ENCODE results near the gene WDR86.

DNA sequence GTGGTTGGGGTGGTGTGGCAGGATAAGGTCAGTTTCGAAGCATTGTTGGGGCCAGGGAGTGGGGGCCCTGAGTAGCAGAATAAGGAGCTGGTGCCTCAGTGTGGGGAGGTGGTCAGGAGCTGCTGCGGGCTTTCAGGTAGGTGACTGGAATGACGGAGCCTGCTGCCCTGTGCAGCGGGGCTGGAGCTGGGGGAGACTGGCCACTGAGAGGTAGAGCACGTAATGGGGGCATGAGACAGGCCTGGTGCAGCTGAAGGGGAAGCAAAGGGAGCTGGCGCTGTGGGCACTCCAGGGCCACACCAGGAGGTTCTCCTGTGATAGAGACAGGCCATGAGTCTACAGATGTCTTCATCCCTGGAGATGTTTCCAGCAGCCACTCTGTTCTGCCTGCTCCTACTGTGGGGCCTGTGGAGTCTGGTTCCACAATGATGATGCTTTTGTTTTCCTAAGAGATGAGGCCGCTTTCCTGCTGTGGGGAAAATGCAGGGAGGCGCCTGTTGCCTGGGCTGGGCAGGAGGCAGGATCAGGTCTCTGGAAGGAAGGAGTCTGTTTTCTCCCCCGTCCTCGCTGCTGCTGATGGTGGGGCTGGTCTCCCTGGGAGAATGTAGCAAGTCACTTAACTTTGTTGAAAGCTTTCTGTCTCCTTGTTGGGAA, 37.1 kb downstream of the WDR86 start:
- TF ChIP-seq EZH2 (IDR thresholded peaks at IDR 0.05) (no peak), CTCF (IDR thresholded peaks at IDR 0.05 in 2 of 3, conservative IDR thresholded peaks at IDR 0.05 in 1 of 3; ENCODE audit: borderline replicate concordance in 1 of 3, insufficient read depth in 1 of 3, low read depth in 2 of 3, low read length in 2 of 3) (no peak), POLR2A (IDR thresholded peaks at IDR 0.05; ENCODE audit: borderline replicate concordance, extremely low read depth, insufficient read depth, insufficient read length) (no peak), SRF (IDR thresholded peaks at IDR 0.05; ENCODE audit: low read depth) (no peak), ATF3 (IDR thresholded peaks at IDR 0.05) (no peak), POLR2AphosphoS5 (IDR thresholded peaks at IDR 0.05; ENCODE audit: low read depth, low read length) (no peak), EZH2phosphoT487 (IDR thresholded peaks at IDR 0.05; ENCODE audit: borderline replicate concordance) (no peak), ZNF274 (IDR thresholded peaks at IDR 0.05; ENCODE audit: low read depth, low read length) (no peak), SP1 (IDR thresholded peaks at IDR 0.05; ENCODE audit: low read depth) (no peak), RAD21 (IDR thresholded peaks at IDR 0.05; ENCODE audit: low read depth) (no peak)

All from HCT116 (cell line).